Measurements from ENCODE around the gene C11orf91.

Gene C11orf91

GRCh38 chr11:33657757-33658156 is 42.9 kb downstream of the C11orf91 start:
- Histone ChIP-seq H3K27ac (no peak overlapping the region), H3K9ac (ENCODE audit: insufficient read length) (no peak overlapping the region), H3K36me3 (ENCODE audit: insufficient read depth, low read length) (no peaks in the 10 kb centered on the region), H3K4me3 (no peak overlapping the region), H3K9me3 (ENCODE audit: low read depth, low read length) (no peaks in the 10 kb centered on the region)
- no peak for TF ChIP-seq EZH2 (IDR thresholded peaks at IDR 0.05)
- TF ChIP-seq FOXP2 (optimal IDR thresholded peaks at IDR 0.05; ENCODE audit: control extremely low read depth, extremely low read length, insufficient read depth), result no peak
- TF ChIP-seq POLR2AphosphoS5 (IDR thresholded peaks at IDR 0.05; ENCODE audit: borderline replicate concordance, low read depth, low read length), result no peak
- no peak for DNase-seq (ENCODE audit: low read depth, low spot score)

GRCh38 chr11:33656768-33657167 is 43.9 kb downstream of the C11orf91 start:
- Histone ChIP-seq H3K4me3 (no peak overlapping the region), H3K27ac (no peak overlapping the region), H3K36me3 (ENCODE audit: insufficient read depth, low read length) (no peaks in the 10 kb centered on the region), H3K9me3 (ENCODE audit: low read depth, low read length) (no peaks in the 10 kb centered on the region), H3K9ac (ENCODE audit: insufficient read length) (no peak overlapping the region)
- TF ChIP-seq EZH2 (IDR thresholded peaks at IDR 0.05), result no peak
- TF ChIP-seq FOXP2 (optimal IDR thresholded peaks at IDR 0.05; ENCODE audit: control extremely low read depth, extremely low read length, insufficient read depth), result no peak
- TF ChIP-seq POLR2AphosphoS5 (IDR thresholded peaks at IDR 0.05; ENCODE audit: borderline replicate concordance, low read depth, low read length), result no peak
- no peak for DNase-seq (ENCODE audit: low read depth, low spot score)

- no peaks in the 10 kb centered on the region for H3K36me3 ChIP-seq (ENCODE audit: insufficient read depth, low read length)
- no peak overlapping the region for H3K9ac ChIP-seq (ENCODE audit: insufficient read length)
- no peak overlapping the region for H3K27ac ChIP-seq
- DNase-seq (ENCODE audit: low read depth, low spot score), result no peak
- H3K4me3 ChIP-seq, result no peak overlapping the region
- H3K9me3 ChIP-seq (ENCODE audit: low read depth, low read length), result no peaks in the 10 kb centered on the region
- TF ChIP-seq POLR2AphosphoS5 (IDR thresholded peaks at IDR 0.05; ENCODE audit: borderline replicate concordance, low read depth, low read length) (no peak), EZH2 (IDR thresholded peaks at IDR 0.05) (no peak), FOXP2 (optimal IDR thresholded peaks at IDR 0.05; ENCODE audit: control extremely low read depth, extremely low read length, insufficient read depth) (no peak)
Observed at GRCh38 chr11:33655842-33656600, 44.6 kb downstream of the C11orf91 start.

- TF ChIP-seq EZH2 (IDR thresholded peaks at IDR 0.05) (no peak), POLR2AphosphoS5 (IDR thresholded peaks at IDR 0.05; ENCODE audit: borderline replicate concordance, low read depth, low read length) (no peak), FOXP2 (optimal IDR thresholded peaks at IDR 0.05; ENCODE audit: control extremely low read depth, extremely low read length, insufficient read depth) (no peak)
- no peak overlapping the region for H3K27ac ChIP-seq
Observed at GRCh38 chr11:33654594-33654993, 46.0 kb downstream of the C11orf91 start.

GRCh38 chr11:33652930-33653329 is 47.7 kb downstream of the C11orf91 start:
- peak; percentile 8 for DNase-seq (ENCODE audit: low read depth, low spot score)
- Histone ChIP-seq H3K9ac (ENCODE audit: insufficient read length) (no peak overlapping the region), H3K27ac (no peak overlapping the region), H3K4me3 (no peak overlapping the region), H3K9me3 (ENCODE audit: low read depth, low read length) (no peaks in the 10 kb centered on the region), H3K36me3 (ENCODE audit: insufficient read depth, low read length) (no peaks in the 10 kb centered on the region)
- TF ChIP-seq FOXP2 (optimal IDR thresholded peaks at IDR 0.05; ENCODE audit: control extremely low read depth, extremely low read length, insufficient read depth) (no peak), POLR2AphosphoS5 (IDR thresholded peaks at IDR 0.05; ENCODE audit: borderline replicate concordance, low read depth, low read length) (no peak), EZH2 (IDR thresholded peaks at IDR 0.05) (no peak)

More at GRCh38 chr11:33654594-33654993, 46.0 kb downstream of the C11orf91 start:
- DNase-seq (ENCODE audit: low read depth, low spot score), result no peak
- Histone ChIP-seq H3K9me3 (ENCODE audit: low read depth, low read length) (no peaks in the 10 kb centered on the region), H3K36me3 (ENCODE audit: insufficient read depth, low read length) (no peaks in the 10 kb centered on the region), H3K4me3 (no peak overlapping the region), H3K9ac (ENCODE audit: insufficient read length) (no peak overlapping the region)

GRCh38 chr11:33652431-33652830 is 48.2 kb downstream of the C11orf91 start:
- Histone ChIP-seq H3K36me3 (ENCODE audit: insufficient read depth, low read length) (no peaks in the 10 kb centered on the region), H3K27ac (no peak overlapping the region), H3K9me3 (ENCODE audit: low read depth, low read length) (no peaks in the 10 kb centered on the region), H3K4me3 (no peak overlapping the region), H3K9ac (ENCODE audit: insufficient read length) (no peak overlapping the region)
- no peak for DNase-seq (ENCODE audit: low read depth, low spot score)
- TF ChIP-seq EZH2 (IDR thresholded peaks at IDR 0.05) (no peak), POLR2AphosphoS5 (IDR thresholded peaks at IDR 0.05; ENCODE audit: borderline replicate concordance, low read depth, low read length) (no peak)

- H3K36me3 ChIP-seq (ENCODE audit: insufficient read depth, low read length), result no peaks in the 10 kb centered on the region
- no peak overlapping the region for H3K27ac ChIP-seq
- H3K9me3 ChIP-seq (ENCODE audit: low read depth, low read length), result no peaks in the 10 kb centered on the region
- no peak for DNase-seq (ENCODE audit: low read depth, low spot score)
- no peak overlapping the region for H3K9ac ChIP-seq (ENCODE audit: insufficient read length)
- no peak for TF ChIP-seq EZH2 (IDR thresholded peaks at IDR 0.05)
- no peak for TF ChIP-seq FOXP2 (optimal IDR thresholded peaks at IDR 0.05; ENCODE audit: control extremely low read depth, extremely low read length, insufficient read depth)
- no peak for TF ChIP-seq POLR2AphosphoS5 (IDR thresholded peaks at IDR 0.05; ENCODE audit: borderline replicate concordance, low read depth, low read length)
- no peak overlapping the region for H3K4me3 ChIP-seq
Observed at GRCh38 chr11:33651990-33652389, 48.6 kb downstream of the C11orf91 start.

GRCh38 chr11:33651555-33651954 is 49.1 kb downstream of the C11orf91 start:
- Histone ChIP-seq H3K4me3 (no peak overlapping the region), H3K9ac (ENCODE audit: insufficient read length) (no peak overlapping the region), H3K36me3 (ENCODE audit: insufficient read depth, low read length) (no peaks in the 10 kb centered on the region), H3K9me3 (ENCODE audit: low read depth, low read length) (no peaks in the 10 kb centered on the region), H3K27ac (no peak overlapping the region)
- DNase-seq (ENCODE audit: low read depth, low spot score), result no peak
- TF ChIP-seq FOXP2 (optimal IDR thresholded peaks at IDR 0.05; ENCODE audit: control extremely low read depth, extremely low read length, insufficient read depth) (no peak), POLR2AphosphoS5 (IDR thresholded peaks at IDR 0.05; ENCODE audit: borderline replicate concordance, low read depth, low read length) (no peak), EZH2 (IDR thresholded peaks at IDR 0.05) (no peak)

GRCh38 chr11:33649944-33650343 is 50.7 kb downstream of the C11orf91 start:
- no peak overlapping the region for H3K4me3 ChIP-seq
- TF ChIP-seq POLR2AphosphoS5 (IDR thresholded peaks at IDR 0.05; ENCODE audit: borderline replicate concordance, low read depth, low read length) (no peak), FOXP2 (optimal IDR thresholded peaks at IDR 0.05; ENCODE audit: control extremely low read depth, extremely low read length, insufficient read depth) (no peak), EZH2 (IDR thresholded peaks at IDR 0.05) (no peak)
- no peak overlapping the region for H3K9ac ChIP-seq (ENCODE audit: insufficient read length)
- H3K36me3 ChIP-seq (ENCODE audit: insufficient read depth, low read length), result no peaks in the 10 kb centered on the region
- H3K27ac ChIP-seq, result no peak overlapping the region
- no peak for DNase-seq (ENCODE audit: low read depth, low spot score)
- no peaks in the 10 kb centered on the region for H3K9me3 ChIP-seq (ENCODE audit: low read depth, low read length)
